Esophagus (tissue), 2 donors: ENCODE data around the gene GRID1. TPM values are rescaled to one million over a fixed set of nuclear protein-coding genes. Genes with fewer than 3 reads are reported as not detected.

Experiments
- H3K27ac ChIP-seq, 2 donors: one replicate each; pipeline ENCODE4 v1.5.1; 2013; ENCODE audit warnings: low read depth in 2 of 2, mild to moderate bottlenecking in 2 of 2, inconsistent platforms in 1 of 2, low read length in 1 of 2, moderate library complexity in 1 of 2
- H3K27me3 ChIP-seq, 2 donors: one replicate each; pipeline ENCODE4 v1.6.1; 2013; ENCODE audit warnings: low read length in 2 of 2, control low read depth in 1 of 2, mild to moderate bottlenecking in 1 of 2; ENCODE audit not compliant: insufficient read depth in 2 of 2, control insufficient read depth in 1 of 2
- H3K36me3 ChIP-seq, 2 donors: one replicate each; pipeline ENCODE4 v1.6.1; 2013; ENCODE audit warnings: low read length in 1 of 2; ENCODE audit not compliant: control insufficient read depth in 2 of 2, insufficient read depth in 2 of 2
- H3K4me1 ChIP-seq, 2 donors: one replicate each; pipeline ENCODE4 v1.6.1; 2013; ENCODE audit warnings: low read length in 1 of 2; ENCODE audit not compliant: control insufficient read depth in 2 of 2, insufficient read depth in 2 of 2
- H3K4me3 ChIP-seq, 2 donors: one replicate each; pipeline ENCODE4 v1.5.1; 2013; ENCODE audit warnings: low read length in 2 of 2, mild to moderate bottlenecking in 2 of 2, low read depth in 1 of 2, moderate library complexity in 1 of 2
- H3K9me3 ChIP-seq, 2 donors: one replicate each; pipeline ENCODE4 v1.6.1; 2013; ENCODE audit warnings: mild to moderate bottlenecking in 2 of 2, low read depth in 1 of 2, low read length in 1 of 2, moderate library complexity in 1 of 2; ENCODE audit not compliant: control insufficient read depth in 2 of 2, insufficient read depth in 1 of 2
- WGBS, 2 donors: extraction: QIAGEN DNeasy Blood & Tissue Kit; methylation state at CpG; one replicate each; pipeline ENCODE4 v1.1.7; 2013; 5-methylcytosine and 5-hydroxymethylcytosine counted together
- polyA plus RNA-seq, 2 donors: library from polyadenylated mRNA; stranded (reverse); fragments of 200-250 nt; gene quantifications; one replicate each; pipeline ENCODE4 v1.2.3, GENCODE V29; 2013
- donor health status: healthy with polysubstance abuse.
- donor health status: Bipolar disorder and iron deficiency.

Gene GRID1
- polyA plus RNA-seq, 2 donors, result 0.04 to 0.32 TPM

- Histone ChIP-seq H3K27me3 (peaks cover 3 to 8% of the 10 kb centered on the region in 2 donors), H3K36me3 (no peaks in the 10 kb centered on the region), H3K4me3 (no peak overlapping the region), H3K9me3 (no peaks in the 10 kb centered on the region), H3K27ac (no peak overlapping the region), H3K4me1 (peaks cover 5 to 6% of the 10 kb centered on the region in 2 donors)
- WGBS, 2 donors, result 55 to 69% methylated on average over 1 of the region's 1 CpG
Measured at GRCh38 chr10:86359954-86360353, 6.6 kb downstream of the GRID1 start.

DNA sequence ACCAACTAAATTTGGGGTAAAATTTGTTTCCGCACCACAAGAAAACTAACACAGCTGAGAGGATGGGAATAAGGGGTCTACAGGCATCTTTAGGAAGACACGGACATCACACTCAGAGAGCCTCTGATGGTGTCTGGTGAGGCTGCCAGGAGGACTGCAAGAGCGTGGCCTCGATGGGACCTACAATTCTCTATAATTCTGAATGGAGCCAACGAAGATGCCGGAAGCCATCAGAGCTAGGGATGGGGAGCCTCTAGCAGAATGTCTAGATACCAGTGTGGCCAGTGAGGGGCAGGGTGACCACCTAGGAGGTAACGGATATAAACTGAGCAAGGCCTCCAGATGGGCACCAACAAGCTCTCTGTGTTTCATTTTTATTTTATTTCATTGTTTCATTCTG is 7.5 kb downstream of the GRID1 start:
- WGBS, 2 donors, result 94 to 95% methylated on average over 7 of the region's 7 CpGs
- no peaks in the 10 kb centered on the region for H3K36me3 ChIP-seq
- H3K4me1 ChIP-seq, result peaks cover 0 to 6% of the 10 kb centered on the region in 2 donors
- H3K27me3 ChIP-seq, result peaks cover 0 to 2% of the 10 kb centered on the region in 2 donors
- H3K27ac ChIP-seq, result no peak overlapping the region
- no peak overlapping the region for H3K4me3 ChIP-seq
- no peaks in the 10 kb centered on the region for H3K9me3 ChIP-seq

DNA sequence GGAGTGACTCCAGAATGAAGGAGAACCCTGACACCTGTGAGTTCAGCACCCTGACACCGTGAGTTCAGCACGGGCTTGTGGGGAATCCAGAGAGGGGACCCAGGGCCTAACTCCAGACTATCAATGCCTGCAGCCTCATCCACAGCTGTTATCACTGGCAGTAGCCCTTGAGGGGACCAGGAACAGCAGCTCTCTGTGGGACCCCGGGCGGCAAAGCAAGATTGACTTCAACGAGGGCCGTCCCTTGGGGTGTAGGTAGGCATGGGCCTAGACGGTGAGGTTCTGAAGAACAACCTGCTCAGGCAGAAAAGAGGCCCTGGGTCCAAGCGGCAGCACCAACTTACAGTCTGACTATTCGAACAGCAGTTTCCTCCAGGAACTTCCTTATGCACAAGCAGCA is 8.9 kb downstream of the GRID1 start:
- H3K9me3 ChIP-seq, result peaks cover 0 to 2% of the 10 kb centered on the region in 2 donors
- WGBS, 2 donors, result 80 to 86% methylated on average over 9 of the region's 9 CpGs
- no peak overlapping the region for H3K27ac ChIP-seq
- no peak overlapping the region for H3K4me3 ChIP-seq
- H3K27me3 ChIP-seq, result no peaks in the 10 kb centered on the region
- no peaks in the 10 kb centered on the region for H3K36me3 ChIP-seq
- no peaks in the 10 kb centered on the region for H3K4me1 ChIP-seq

DNA sequence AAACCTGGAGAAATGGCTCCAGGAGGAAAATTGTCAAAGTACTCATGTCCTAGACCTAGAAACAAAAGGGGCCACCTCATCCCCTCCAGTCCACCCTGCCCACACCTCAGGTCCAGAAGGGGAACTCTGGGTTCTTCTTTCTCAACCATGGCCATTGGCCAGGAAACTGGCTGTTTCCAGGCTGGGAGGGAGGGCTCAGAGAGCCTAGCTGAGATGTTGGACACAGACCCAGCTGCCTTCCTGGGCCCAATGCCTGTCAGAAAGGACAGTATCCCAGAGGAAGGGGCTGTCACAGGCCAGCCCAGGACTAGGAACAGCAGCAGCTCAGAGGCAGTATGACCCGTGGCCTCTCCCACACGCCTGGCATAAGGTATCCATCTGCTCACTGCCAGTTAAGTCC is 9.6 kb downstream of the GRID1 start:
- Histone ChIP-seq H3K36me3 (no peaks in the 10 kb centered on the region), H3K9me3 (peaks cover 0 to 6% of the 10 kb centered on the region in 2 donors), H3K4me3 (no peak overlapping the region), H3K27ac (no peak overlapping the region), H3K4me1 (no peaks in the 10 kb centered on the region), H3K27me3 (no peaks in the 10 kb centered on the region)
- WGBS, 2 donors, result 72 to 84% methylated on average over 2 of the region's 2 CpGs

- Histone ChIP-seq H3K27me3 (no peaks in the 10 kb centered on the region), H3K36me3 (no peaks in the 10 kb centered on the region), H3K27ac (no peak overlapping the region), H3K4me3 (no peak overlapping the region), H3K4me1 (no peaks in the 10 kb centered on the region), H3K9me3 (peaks cover 0 to 7% of the 10 kb centered on the region in 2 donors)
- WGBS, 2 donors, result 79 to 84% methylated on average over 3 of the region's 3 CpGs
Measured at GRCh38 chr10:86356296-86356695, 10.3 kb downstream of the GRID1 start.

DNA sequence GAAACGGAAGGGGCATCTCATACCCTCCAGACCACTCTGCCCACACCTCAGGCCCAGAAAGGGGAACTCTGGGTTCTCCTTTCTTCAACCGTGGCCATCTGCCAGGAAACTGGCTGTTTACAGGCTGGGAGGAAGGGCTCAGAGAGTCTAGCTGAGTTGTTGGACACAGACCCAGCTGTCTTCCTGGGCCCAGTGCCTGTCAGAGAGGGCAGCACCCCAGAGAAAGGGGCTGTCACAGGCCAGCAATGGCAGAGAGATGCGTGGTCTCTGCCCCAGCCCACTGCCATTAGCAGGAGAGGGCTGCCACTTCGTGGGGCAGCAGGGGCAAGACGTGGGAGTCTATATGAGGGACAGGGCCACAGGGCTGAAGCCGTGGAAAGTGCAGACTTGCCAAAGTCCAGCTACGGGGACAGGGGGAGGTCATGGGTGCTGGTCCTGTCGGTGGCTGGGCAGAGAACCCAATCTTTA is 11.0 kb downstream of the GRID1 start:
- Histone ChIP-seq H3K27me3 (no peaks in the 10 kb centered on the region), H3K27ac (no peak overlapping the region), H3K4me1 (no peaks in the 10 kb centered on the region), H3K9me3 (peaks cover 0 to 7% of the 10 kb centered on the region in 2 donors), H3K4me3 (no peak overlapping the region), H3K36me3 (no peaks in the 10 kb centered on the region)
- 50 to 58% methylated on average over 8 of the region's 8 CpGs for WGBS, 2 donors

DNA sequence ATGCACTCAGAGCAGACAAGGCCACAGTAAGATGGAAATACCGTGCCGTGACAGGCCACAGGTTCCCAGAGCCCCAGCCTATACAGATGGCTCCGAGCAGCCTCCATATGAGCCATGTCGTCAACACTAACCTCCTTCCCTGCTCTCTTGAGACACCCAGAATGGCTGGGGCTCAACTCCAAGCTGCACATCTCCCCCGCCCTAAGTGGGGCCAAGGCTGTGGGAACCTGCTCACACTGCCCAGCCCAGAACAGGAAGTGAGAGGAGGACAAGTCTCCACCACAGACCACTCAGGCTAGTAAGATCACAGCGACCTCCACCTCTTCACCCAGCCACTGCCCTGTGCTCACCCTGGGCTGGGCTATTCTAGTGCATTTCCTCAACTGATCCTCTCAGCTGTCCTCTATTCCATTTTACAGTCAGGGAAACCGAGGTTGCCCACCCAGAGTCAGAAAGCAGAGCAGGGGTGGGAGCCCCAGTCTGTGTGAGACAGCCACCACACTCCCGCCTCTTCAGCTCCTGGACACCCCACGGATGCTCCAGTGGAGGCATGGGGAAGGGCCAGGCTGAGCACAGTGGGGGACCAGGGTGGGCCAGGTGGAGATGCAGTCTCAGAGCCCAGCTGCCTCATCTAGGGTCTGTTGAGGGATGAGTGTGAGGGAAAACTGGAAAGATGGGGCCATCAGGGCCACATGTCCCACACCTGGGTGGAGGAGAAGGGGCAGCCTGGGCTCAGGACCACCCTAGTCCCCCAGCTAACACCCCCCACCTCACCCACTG is 11.6 kb downstream of the GRID1 start:
- Histone ChIP-seq H3K27ac (no peak overlapping the region), H3K9me3 (peaks cover 0 to 7% of the 10 kb centered on the region in 2 donors), H3K4me3 (no peak overlapping the region), H3K36me3 (no peaks in the 10 kb centered on the region), H3K27me3 (no peaks in the 10 kb centered on the region), H3K4me1 (no peaks in the 10 kb centered on the region)
- WGBS, 2 donors, result 77 to 86% methylated on average over 8 to 9 of the region's 9 CpGs

- no peak overlapping the region for H3K4me3 ChIP-seq
- no peaks in the 10 kb centered on the region for H3K27me3 ChIP-seq
- H3K27ac ChIP-seq, result no peak overlapping the region
- no peaks in the 10 kb centered on the region for H3K36me3 ChIP-seq
- 91 to 92% methylated on average over 18 of the region's 18 CpGs for WGBS, 2 donors
- peaks cover 0 to 7% of the 10 kb centered on the region in 2 donors for H3K9me3 ChIP-seq
- H3K4me1 ChIP-seq, result no peaks in the 10 kb centered on the region
Measured at GRCh38 chr10:86353506-86354485, 12.8 kb downstream of the GRID1 start.

DNA sequence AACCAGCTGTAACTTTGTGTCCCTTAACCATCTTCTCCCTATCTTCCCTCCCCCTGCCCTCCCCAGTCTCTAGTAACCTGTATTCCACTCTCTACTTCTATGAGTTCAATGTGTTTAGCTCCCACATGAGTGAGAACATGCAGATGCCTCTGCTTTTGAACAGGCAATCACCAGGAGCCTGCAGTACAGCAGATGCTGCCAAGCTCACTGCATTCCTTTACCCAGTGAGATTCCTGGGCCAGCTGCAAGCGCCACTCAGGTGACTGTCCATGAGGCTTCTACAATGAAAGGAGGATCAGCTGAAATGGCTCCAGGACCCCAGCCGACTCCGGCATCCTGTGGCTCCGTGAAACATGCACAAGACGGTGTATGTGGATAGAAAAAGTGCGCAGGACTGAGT is 15.7 kb downstream of the GRID1 start:
- no peaks in the 10 kb centered on the region for H3K4me1 ChIP-seq
- H3K27ac ChIP-seq, result no peak overlapping the region
- H3K27me3 ChIP-seq, result no peaks in the 10 kb centered on the region
- 79 to 83% methylated on average over 6 of the region's 6 CpGs for WGBS, 2 donors
- H3K4me3 ChIP-seq, result no peak overlapping the region
- peaks cover 0 to 7% of the 10 kb centered on the region in 2 donors for H3K9me3 ChIP-seq
- no peaks in the 10 kb centered on the region for H3K36me3 ChIP-seq
